Measurements from ENCODE around the gene TRPM1.

The TRPM1 gene

GRCh38 chr15:31062310-31062847 is 39.1 kb downstream of the TRPM1 start:
- no peak overlapping the region for H3K4me3 ChIP-seq (ENCODE audit: low read depth, low read length)
- no peak for TF ChIP-seq CTCF (IDR thresholded peaks at IDR 0.05; ENCODE audit: low read depth, low read length)

DNA sequence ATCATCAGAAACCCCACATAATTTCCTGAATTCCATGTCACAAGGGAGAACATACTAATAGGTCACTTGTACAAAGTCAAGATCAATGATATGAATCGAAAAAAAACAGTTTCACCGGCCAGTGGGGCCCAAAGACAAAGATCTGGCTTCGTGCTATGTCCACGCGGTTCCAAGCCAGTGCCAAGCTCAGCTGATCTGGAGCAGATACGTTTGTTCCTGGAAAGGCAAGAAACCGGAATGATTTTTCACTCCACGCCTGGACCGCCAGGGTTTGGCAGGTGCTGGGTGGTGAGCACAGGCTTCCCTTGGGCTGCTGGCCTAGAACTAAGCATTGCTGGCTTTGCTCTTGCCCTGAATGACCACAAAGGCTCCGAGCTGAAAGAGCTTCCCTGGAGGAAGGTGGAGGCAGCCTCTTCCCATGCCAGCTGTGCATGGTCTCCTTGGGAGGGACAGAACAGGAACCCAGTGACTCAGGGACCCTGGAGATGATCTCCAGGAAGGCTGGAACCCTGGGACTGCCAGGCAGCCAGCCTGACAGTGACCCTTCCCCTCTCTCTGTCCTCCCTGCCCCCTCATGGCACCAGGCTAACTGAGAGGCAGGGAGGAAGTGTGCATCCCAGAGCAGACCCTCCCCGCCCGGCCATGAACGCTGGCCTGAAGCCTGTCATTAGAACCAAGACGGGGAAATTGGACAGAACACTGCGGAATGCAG is 40.9 kb downstream of the TRPM1 start:
- no peak for TF ChIP-seq CTCF (IDR thresholded peaks at IDR 0.05; ENCODE audit: low read depth, low read length)
- no peak overlapping the region for H3K4me3 ChIP-seq (ENCODE audit: low read depth, low read length)

DNA sequence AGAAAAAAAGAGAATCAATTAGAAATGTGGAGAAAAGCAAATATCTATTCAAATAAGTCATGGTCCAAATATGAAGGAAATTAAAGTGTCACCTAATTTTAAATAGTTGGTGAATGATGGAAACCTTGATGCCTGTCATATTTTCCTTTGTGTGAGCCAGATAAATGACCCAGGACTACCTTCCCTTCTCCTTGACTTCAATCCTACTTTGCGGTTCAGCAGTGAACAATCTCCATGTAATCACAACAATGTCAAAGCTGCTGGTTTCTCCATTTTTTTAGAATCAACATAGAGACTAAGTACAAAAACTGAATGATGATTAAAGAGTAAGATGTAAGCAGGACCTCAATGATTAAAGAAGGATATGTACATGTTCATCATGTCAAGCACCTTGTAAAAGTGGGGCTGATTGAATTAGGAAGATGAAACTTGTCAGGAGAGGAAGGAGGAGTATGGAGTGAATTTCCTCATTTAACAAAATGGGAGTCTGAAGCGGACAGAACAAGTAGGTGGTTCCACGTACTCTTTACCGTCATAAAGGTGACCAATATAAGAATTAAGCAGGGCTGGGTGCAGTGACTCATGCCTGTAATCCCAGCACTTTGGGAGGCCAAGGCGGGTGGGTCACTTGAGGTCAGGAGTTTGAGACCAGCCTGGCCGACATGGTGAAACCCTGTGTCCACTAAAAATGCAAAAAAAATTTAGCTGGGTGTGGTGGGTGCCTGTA is 43.1 kb downstream of the TRPM1 start:
- no peak overlapping the region for H3K4me3 ChIP-seq (ENCODE audit: low read depth, low read length)
- TF ChIP-seq CTCF (IDR thresholded peaks at IDR 0.05; ENCODE audit: low read depth, low read length): no peak

GRCh38 chr15:31051496-31052080 is 49.9 kb downstream of the TRPM1 start:
- no peak for TF ChIP-seq CTCF (IDR thresholded peaks at IDR 0.05; ENCODE audit: low read depth, low read length)
- H3K4me3 ChIP-seq (ENCODE audit: low read depth, low read length): no peak overlapping the region

DNA sequence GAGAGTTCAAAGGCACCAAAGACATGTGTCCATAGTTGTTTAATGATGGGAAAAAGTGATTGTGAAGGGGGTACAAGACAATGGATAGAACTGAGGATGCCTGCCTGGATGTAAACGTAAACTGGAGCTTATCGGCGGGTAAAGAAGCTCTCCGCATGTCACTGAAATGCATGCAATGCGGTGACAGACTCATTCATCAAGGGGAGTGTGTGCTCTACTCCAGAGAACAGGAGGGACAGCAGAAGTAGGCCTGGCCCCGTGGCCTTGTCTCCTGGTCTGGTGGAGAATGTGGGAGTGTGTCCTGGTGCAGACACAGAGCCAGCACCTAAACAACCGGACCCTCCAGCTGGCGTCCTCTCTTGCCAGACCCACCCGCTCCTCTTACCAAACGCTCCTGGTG is 50.6 kb downstream of the TRPM1 start:
- no peak for TF ChIP-seq CTCF (IDR thresholded peaks at IDR 0.05; ENCODE audit: low read depth, low read length)
- H3K4me3 ChIP-seq (ENCODE audit: low read depth, low read length): no peak overlapping the region

- no peak overlapping the region for H3K4me3 ChIP-seq (ENCODE audit: low read depth, low read length)
- TF ChIP-seq CTCF (IDR thresholded peaks at IDR 0.05; ENCODE audit: low read depth, low read length): no peak
Measured at GRCh38 chr15:31049682-31050615, 51.6 kb downstream of the TRPM1 start.

All from WI38 (cell line).